ENCODE data around the gene PAN3.

DNA sequence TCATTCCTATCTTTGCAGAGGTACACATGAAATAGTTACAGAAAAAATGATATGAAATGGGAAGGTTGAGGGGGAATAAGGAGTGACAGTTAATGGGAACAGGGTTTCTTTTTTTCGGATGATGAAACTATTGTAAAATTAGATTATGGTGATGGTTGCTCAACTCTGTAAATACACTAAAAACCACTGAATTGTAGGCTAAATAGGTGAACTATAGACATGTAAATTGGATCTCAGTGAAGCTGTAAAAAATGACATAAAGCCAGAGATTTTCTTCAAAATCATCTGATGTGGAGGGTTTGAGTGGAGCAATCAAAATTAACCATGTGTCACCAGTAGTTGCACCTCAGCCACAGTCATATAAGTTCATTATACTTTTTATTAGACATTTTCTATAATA, 31.4 kb upstream of the PAN3 start:
- TF ChIP-seq, protein P1, sequence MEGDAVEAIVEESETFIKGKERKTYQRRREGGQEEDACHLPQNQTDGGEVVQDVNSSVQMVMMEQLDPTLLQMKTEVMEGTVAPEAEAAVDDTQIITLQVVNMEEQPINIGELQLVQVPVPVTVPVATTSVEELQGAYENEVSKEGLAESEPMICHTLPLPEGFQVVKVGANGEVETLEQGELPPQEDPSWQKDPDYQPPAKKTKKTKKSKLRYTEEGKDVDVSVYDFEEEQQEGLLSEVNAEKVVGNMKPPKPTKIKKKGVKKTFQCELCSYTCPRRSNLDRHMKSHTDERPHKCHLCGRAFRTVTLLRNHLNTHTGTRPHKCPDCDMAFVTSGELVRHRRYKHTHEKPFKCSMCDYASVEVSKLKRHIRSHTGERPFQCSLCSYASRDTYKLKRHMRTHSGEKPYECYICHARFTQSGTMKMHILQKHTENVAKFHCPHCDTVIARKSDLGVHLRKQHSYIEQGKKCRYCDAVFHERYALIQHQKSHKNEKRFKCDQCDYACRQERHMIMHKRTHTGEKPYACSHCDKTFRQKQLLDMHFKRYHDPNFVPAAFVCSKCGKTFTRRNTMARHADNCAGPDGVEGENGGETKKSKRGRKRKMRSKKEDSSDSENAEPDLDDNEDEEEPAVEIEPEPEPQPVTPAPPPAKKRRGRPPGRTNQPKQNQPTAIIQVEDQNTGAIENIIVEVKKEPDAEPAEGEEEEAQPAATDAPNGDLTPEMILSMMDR (IDR thresholded peaks at IDR 0.05): no peak
- TF ChIP-seq, protein P2, sequence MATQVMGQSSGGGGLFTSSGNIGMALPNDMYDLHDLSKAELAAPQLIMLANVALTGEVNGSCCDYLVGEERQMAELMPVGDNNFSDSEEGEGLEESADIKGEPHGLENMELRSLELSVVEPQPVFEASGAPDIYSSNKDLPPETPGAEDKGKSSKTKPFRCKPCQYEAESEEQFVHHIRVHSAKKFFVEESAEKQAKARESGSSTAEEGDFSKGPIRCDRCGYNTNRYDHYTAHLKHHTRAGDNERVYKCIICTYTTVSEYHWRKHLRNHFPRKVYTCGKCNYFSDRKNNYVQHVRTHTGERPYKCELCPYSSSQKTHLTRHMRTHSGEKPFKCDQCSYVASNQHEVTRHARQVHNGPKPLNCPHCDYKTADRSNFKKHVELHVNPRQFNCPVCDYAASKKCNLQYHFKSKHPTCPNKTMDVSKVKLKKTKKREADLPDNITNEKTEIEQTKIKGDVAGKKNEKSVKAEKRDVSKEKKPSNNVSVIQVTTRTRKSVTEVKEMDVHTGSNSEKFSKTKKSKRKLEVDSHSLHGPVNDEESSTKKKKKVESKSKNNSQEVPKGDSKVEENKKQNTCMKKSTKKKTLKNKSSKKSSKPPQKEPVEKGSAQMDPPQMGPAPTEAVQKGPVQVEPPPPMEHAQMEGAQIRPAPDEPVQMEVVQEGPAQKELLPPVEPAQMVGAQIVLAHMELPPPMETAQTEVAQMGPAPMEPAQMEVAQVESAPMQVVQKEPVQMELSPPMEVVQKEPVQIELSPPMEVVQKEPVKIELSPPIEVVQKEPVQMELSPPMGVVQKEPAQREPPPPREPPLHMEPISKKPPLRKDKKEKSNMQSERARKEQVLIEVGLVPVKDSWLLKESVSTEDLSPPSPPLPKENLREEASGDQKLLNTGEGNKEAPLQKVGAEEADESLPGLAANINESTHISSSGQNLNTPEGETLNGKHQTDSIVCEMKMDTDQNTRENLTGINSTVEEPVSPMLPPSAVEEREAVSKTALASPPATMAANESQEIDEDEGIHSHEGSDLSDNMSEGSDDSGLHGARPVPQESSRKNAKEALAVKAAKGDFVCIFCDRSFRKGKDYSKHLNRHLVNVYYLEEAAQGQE (IDR thresholded peaks at IDR 0.05; ENCODE audit: insufficient read depth in 1 of 2, low read depth in 2 of 2, low read length in 1 of 2): no peak

Data from Panc1 (cell line).